ENCODE results near the gene SCARB1. TPM values are rescaled to one million over a fixed set of nuclear protein-coding genes. Genes with fewer than 3 reads are reported as not detected.

The SCARB1 gene
- total and polyA plus RNA-seq, 2 of the 13 experiments (the other 11 are each of a cell fraction or from before 2014, with no cell fraction given): 63.4 to 160 TPM

- no peak for TF ChIP-seq ZNF816 (CRISPR knock-in tag; IDR thresholded peaks at IDR 0.05; ENCODE audit: borderline replicate concordance)
- no peak for TF ChIP-seq TRIM22 (IDR thresholded peaks at IDR 0.05)
- 0 out of 2 replicates have a peak, but pooled peaks have one; percentile 26 for TF ChIP-seq POLR2G (IDR thresholded peaks at IDR 0.05; ENCODE audit: low read depth, low read length)
- peak; percentile 31; the same call in 1 of the 2 replicates for TF ChIP-seq ZBTB38 (CRISPR knock-in tag; IDR thresholded peaks at IDR 0.05)
- TF ChIP-seq ZNF770 (CRISPR knock-in tag; IDR thresholded peaks at IDR 0.05): 0 out of 2 replicates have a peak, but pooled peaks have one; percentile 56
- TF ChIP-seq CHCHD3 (CRISPR knock-in tag; IDR thresholded peaks at IDR 0.05): no peak
These were observed 84.2 kb downstream of the SCARB1 start (continued) for GRCh38 chr12:124779161-124780141.

GRCh38 chr12:124778411-124778810 is 85.3 kb downstream of the SCARB1 start:
- FAIRE-seq (no peak), DNase-seq (ENCODE audit: low spot score) (no peak), ATAC-seq (peak; percentile 6)
- ChIA-PET POLR2A (interaction anchor here (0.9 to 2.4 kb wide), 10 partner anchors 43 to 136 kb away, joined by 3 to 11 read pairs (median 4); partner anchors contain the start of gene UBC), CTCF (ENCODE audit: low intra/inter-chr PET ratio, low total read pairs) (interaction anchor here (1.7 kb wide), 1 partner anchor 120 kb away, joined by 6 read pairs; no protein-coding TSS in a partner anchor)
- peaks cover 1 to 10% of the 10 kb centered on the region in 2 experiments; a peak in 3 of 5 replicates for H3K36me3 ChIP-seq (replicated peaks in 1 of 2; ENCODE audit: control insufficient read depth in 1 of 2, insufficient read depth in 2 of 2, low read length in 2 of 2)
- peak overlapping the region; percentile 83 for H3K27ac ChIP-seq (ENCODE audit: extremely low read length, insufficient read depth, low read length)
- TF ChIP-seq MAZ (IDR thresholded peaks at IDR 0.05; ENCODE audit: borderline replicate concordance, low read depth, low read length) (no peak), MAZ (CRISPR knock-in tag; IDR thresholded peaks at IDR 0.05; ENCODE audit: low read depth) (no peak), TFE3 (CRISPR knock-in tag; IDR thresholded peaks at IDR 0.05) (no peak), POLR2AphosphoS5 (IDR thresholded peaks at IDR 0.05; ENCODE audit: low read depth, low read length) (no peak), RFX5 (IDR thresholded peaks at IDR 0.05; ENCODE audit: low read depth, low read length) (no peak), MEF2D (CRISPR knock-in tag; IDR thresholded peaks at IDR 0.05) (0 out of 2 replicates have a peak, but pooled peaks have one; percentile 13), GMEB2 (CRISPR knock-in tag; IDR thresholded peaks at IDR 0.05; ENCODE audit: low read depth) (no peak), HNRNPK (IDR thresholded peaks at IDR 0.05; ENCODE audit: low read depth, low read length, poor library complexity, severe bottlenecking) (peak; percentile 34)
- H3K9me3 ChIP-seq (ENCODE audit: low read length): no peaks in the 10 kb centered on the region
- BruUV-seq (replicated peaks): no TSS peak
- H2AFZ ChIP-seq (ENCODE audit: low read length): no peak overlapping the region
- WGBS (ENCODE audit: low lambda C conversion rate): 96% methylated on average over 5 of the region's 12 CpGs
- no peaks in the 10 kb centered on the region for H3K79me2 ChIP-seq (ENCODE audit: insufficient read depth, low read length)
- peaks cover 67% of the 10 kb centered on the region for H3K4me1 ChIP-seq (ENCODE audit: insufficient read depth, low read length)
- peak overlapping the region in 1 of 3 experiments; percentile 48; a peak in 1 of 6 replicates for H3K4me3 ChIP-seq (replicated peaks in 1 of 3; ENCODE audit: insufficient read depth in 1 of 3, low read depth in 2 of 3, low read length in 3 of 3)
- peak overlapping the region; percentile 52 for H3K4me2 ChIP-seq (ENCODE audit: low read depth, low read length)
- no peaks in the 10 kb centered on the region for H4K20me1 ChIP-seq (ENCODE audit: insufficient read depth, low read length)
- H3K9ac ChIP-seq (ENCODE audit: insufficient read depth, low read depth, low read length): peak overlapping the region; percentile 69
- intact Hi-C loops (cut with micrococcal nuclease; ENCODE audit: unreplicated experiment): loop anchor here (5.0 to 10.0 kb wide), 4 partner anchors 44 to 414 kb away; partner anchors contain the start of gene NCOR2
- in situ Hi-C loops (cut with HindIII; ENCODE audit: extremely low pct_ligation_motif_present, low pct_unique_long_range_greater_than_20kb): loop anchor here (10.0 kb wide), 1 partner anchor 734 kb away; no protein-coding TSS in a partner anchor
- H3K27me3 ChIP-seq (ENCODE audit: control insufficient read depth in 1 of 2, insufficient read depth in 2 of 2, low read length in 2 of 2): no peaks in the 10 kb centered on the region
